ENCODE results near the gene APOBEC3G.

APOBEC3G gene

DNA sequence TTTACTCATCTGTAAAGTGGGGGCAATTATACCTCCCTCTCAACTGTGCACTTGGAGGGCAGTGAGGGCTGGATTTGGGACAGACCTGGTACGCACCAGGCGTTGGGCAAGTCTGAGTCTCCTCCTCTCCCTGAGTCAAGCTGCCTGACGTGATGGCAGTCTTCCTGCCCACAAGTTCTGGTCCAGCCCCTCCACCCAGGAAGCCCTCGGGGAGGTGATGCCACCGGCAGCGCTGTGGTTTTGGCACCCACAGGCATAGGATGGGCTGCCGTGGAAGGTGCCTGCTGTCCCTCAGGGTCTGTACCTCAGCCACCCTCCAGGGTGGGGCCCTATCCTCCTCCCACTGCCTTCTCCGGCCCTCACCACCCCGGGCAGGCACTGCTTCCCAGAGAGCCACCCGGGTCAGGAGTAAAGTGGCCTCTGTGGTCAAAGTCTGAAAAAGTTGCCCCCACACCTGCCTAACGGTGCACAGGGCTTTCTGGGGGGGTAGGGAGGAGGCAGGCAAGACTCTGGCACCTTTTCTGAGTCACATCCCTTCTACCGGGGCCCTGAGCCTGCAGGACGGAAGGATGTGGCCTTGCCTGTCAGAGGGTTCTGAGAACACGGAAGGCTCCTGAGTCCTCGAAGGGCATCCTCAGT, 13.5 kb downstream of the APOBEC3G start:
- peak in 2 of 3 donors; percentile 68 to 80 for DNase-seq (ENCODE audit: low read depth in 3 of 3)

DNA sequence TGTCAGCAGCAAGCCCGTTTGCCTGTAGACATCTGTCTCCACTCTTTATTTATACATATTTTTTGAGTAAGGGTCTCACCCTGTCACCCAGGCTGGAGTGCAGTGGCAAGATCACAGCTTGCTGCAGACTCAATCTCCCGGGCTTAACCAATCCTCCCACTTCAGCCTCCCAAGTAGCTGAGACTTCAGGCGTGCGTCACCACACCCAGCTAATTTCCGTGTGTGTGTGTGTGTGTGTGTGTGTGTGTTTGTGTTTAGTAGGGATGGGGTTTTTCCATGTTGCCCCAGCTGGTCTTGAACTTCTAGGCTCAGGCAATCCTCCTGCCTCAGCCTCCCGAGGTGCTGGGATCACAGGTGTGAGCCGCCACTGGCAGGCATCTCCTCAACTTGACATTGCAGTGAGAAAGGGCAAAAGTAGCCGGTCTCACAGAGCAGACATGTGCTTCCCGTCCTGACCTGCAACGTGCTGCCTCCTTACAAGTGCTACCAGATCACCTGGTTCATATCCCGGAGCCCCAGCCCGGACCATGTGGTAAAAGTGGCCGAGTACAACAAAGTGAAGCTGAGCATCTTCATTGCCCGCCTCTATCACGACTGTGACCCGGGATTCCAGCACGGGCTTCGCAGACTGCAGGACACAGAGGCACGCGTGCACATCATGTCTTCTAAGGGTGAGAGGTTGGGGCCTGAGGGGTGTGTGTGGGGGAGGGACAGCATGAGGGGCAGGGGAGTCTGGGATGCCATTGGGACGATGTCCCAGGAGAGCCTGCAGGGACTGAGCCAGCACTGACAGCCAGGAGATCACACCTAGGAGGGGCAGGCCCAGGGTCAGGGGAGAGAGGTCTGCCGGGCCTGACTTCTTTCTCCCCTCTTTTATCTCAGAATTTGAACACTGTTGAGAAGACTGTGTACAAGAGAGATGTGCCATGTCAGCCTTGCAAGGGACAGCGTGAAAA, 14.3 kb downstream of the APOBEC3G start:
- no peak for DNase-seq (ENCODE audit: low read depth in 3 of 3)

DNA sequence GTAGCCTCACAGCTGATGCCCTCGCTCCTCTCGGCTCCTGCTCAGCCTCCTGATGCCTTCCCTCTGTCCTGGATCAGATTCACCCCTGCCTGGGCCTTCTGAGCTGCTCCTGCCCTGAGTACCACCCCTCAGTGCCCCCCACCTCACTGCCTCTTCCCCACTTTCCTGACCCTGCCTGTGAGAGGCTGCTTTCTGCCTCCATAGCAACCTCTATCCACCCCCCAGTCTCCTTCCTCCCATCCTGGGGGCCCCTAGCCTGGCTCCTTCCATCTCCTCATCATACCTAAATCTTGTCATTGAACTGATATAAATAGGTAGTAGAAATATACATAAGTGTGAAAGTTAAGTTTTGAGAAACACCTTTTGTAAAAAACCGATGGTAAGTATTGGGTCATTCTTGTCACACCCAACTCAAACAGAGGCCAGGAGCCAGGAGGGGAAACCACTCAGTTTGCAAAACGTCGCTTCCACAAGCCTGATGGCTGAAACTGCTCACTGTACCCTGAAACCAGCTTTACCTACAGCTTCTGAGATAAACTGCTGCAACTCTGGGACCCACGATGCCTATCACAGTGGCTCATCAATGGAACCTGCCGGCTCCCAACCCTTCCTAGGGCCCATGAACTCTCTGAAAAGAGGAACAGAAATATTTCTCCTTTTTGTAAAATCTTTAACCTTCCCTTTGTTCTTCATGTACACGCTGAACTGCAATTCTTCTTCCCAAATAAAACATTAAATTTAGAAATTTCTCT, 15.2 kb downstream of the APOBEC3G start:
- no peak for DNase-seq (ENCODE audit: low read depth in 3 of 3)

DNA sequence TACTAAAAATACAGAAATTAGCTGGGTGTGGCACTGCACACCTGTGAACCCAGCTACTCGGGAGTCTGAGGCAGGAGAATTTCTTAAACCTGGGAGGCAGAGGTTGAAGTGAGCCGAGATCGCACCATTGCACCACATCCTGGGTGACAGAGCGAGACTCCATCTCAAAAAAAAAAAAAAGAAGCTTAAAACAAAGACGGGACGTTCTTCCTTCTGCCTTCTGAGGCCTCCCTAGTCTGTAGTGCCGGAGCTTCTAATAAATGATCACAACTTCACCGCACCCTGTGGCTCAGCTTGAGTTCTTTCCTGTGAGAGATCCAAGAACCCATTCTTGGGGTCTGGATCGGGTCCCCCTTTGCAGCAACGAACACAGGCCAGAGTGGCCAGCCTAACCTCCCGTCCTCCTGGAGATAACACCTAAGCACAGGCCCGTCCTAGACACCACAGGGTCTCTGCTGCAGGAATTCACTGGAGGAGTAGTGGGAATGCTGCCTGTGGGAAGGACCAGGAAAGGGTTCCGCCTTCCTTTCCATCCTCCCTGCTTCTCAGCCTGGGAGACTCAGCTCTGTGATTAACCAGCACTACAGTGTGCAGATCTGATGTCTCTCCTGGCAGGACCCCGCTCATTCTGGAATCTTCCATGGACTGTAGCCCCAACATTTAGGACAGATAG, 17.8 kb downstream of the APOBEC3G start:
- DNase-seq (ENCODE audit: low read depth in 3 of 3) = no peak

DNA sequence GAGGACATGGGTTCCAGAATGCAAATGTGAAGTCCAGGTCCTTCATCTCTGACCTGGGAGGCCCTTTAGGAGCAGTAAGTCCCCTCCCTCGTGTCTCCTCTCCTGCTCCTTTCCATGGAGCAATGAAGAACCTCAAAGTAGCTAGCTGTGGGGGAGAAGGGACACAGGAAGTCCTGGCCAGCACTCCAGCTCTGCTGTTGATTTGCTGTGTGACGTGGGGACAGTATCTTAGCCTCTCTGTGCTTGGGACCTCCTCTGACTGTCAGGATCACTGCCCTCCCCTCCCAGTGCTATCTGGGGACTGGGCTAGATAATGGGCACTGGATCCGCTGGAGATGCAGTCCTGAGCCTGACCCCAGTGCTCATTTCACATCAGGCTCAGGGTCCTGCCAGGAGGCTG, 18.9 kb downstream of the APOBEC3G start:
- DNase-seq (ENCODE audit: low read depth in 3 of 3) = no peak

DNA sequence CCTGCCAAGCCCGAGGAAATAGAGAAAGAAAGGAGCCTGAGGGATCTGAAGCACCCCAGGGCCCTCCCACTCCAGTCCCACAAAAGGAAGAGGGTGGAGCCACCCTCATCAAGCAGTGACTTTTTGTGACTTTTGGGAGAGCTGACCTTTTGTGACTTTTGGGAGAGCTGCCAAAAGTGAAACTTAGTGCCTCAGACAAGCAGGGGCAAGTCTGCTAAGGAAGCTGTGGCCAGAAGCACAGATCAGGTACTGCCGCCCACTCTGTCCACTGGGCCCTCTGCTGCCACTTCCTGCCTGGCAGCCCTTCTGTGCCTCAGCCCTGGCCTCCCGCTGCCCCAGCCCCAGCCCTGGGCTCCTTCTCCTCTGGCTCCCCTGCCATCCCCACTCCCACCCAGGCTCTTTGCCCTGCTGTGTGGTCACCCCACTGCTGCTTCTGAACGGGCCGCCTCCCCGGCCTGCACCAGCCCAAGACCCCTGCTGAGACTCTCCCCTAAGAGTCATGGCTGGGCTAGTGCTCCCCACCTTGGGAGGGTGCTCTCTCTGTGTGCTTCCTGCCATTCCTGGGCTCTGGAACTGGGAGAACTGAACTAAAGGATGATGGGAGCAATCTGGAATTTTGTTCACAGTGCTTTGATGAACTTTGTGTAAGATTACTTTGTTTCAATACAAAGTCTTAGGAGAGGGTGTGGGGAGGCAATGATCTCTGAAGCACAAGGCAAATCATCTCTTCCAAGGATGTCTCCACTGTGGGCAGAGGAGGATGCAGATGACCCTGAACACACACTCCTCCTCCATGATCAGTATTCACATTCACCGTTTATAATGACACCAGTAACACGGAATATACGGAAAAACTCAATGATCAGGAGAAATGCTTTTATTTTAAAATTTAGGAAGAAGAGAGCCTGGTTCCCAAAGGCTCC, 20.3 kb downstream of the APOBEC3G start, which contains the start of gene APOBEC3H:
Gene APOBEC3H (plus strand): TSS at position 147 of the 923 bp plus-strand sequence. CDS start 3,035 bp downstream, outside the sequence.
- no peak for DNase-seq (ENCODE audit: low read depth in 3 of 3)

DNA sequence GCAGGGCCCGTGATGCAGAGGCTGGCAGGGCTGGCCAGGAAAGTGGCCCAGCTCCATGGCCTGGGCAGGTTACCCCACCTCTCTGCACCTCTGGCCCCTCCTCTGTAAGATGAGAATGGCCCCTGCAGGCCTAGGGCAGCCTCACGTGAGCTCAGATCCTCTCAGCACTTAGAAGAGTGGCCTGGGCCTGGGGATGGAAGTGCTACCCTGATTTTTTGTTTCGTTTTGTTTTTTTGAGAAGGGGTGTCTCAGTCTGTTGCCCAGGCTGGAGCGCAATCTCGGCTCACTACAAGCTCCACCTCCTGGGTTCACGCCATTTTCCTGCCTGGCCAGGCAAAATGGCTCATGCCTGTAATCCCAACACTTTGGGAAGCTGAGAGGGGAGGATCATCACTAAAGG, 21.0 kb downstream of the APOBEC3G start:
- no peak for DNase-seq (ENCODE audit: low read depth in 3 of 3)

DNA sequence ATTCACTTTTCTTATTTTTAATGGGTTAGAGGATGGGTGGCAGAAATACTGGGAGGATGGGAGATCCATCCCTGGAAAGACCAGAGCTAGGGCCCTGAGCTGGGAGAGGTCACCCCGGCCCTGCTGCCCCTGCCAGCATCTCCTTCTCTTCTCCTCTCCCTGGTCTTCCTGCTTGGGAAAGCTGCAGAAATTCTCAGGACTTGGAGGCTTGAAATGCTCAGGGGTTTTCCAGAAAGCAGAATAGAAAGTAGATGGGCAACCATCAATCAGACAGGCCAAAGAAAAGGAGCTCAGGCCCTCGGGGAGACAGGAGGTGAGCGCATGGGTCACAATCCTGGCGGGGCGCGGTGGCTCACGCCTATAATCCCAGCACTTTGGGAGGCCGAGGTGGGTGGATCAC, 21.5 kb downstream of the APOBEC3G start:
- DNase-seq (ENCODE audit: low read depth in 3 of 3) = no peak

DNA sequence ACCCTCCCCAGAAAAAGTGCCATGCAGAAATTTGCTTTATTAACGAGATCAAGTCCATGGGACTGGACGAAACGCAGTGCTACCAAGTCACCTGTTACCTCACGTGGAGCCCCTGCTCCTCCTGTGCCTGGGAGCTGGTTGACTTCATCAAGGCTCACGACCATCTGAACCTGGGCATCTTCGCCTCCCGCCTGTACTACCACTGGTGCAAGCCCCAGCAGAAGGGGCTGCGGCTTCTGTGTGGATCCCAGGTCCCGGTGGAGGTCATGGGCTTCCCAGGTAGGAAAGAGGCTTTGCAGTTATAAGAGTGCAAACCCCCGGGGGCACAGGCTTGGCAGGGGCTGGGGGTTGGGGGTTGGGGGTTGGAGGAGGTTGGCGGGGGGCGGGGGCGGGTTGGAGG, 24.2 kb downstream of the APOBEC3G start:
- no peak for DNase-seq (ENCODE audit: low read depth in 3 of 3)

DNA sequence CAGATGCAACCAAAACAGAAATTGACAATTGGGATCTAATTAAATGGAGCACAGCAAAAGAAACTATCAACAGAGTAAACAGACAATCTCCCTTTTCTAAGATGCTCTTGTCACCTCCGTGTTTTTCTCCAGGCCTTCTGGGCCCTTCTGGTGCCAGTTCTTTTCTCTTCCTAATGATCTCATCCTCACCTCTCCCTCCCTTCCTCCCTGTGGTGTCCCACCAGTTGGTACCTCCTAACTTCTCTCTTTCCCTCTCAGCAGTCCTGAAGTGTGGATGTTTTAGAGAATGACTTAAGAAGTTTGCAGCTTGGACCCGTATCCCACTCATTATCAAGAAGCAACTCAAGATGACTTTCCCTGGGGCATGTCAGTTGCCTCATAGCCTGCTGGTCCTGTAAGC, 26.4 kb downstream of the APOBEC3G start:
- DNase-seq (ENCODE audit: low read depth in 3 of 3) = no peak

DNA sequence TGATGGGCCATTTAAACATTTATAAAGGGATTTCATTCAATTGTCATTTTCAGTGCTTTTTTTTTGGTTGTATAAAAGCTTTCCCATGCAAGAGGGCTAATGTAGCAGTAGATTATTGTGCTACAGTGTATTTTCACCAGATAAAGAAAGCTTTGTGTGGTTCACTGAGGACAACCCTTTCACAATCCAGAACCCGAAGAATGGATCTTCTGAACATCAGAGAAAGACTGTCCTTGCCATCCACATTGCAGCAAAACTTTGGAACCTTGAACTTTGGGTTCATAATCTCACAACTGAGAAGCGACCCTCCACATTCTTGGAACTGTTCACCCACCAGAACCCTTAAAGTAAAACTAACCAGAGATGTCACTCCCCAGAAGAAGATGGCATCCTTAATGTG, 29.3 kb downstream of the APOBEC3G start:
- no peak for DNase-seq (ENCODE audit: low read depth in 3 of 3)

DNA sequence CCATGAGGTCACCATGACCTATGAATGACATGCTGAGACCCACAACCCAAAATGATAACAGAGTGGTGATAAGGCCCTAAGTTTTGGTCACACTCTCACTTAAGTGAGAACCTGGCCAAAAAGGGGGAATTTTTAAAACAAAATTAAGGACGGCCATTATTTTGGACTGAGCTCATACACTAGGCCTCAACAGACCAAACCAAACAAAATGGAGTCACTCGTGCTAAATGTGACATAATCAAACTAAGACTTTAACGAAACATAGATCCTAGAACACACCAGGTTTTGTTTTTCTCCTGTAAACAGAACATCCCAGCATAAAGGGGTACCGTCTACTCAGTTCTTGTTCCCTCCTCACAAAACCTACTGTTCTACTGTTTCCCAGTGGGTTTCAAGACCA, 31.4 kb downstream of the APOBEC3G start:
- DNase-seq (ENCODE audit: low read depth in 3 of 3) = no peak

DNA sequence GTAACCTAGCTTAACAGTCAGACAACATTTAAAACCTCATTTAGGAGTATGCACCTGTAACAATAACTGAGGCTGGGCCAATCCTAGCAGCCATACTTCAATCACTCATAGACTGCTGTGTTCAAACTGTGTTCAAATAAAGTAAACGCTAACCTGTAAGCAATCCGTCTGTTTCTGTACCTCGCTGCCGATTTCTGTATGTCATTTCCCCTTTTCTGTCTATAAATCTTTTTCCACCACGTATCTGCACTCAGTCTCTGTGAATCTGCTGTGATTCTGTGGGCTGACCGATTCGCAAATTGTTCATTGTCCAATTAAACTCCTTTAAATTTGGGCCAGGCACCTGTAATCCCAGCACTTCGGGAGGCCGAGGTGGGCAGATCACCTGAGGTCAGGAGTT, 32.3 kb downstream of the APOBEC3G start:
- DNase-seq (ENCODE audit: low read depth in 3 of 3) = no peak

DNA sequence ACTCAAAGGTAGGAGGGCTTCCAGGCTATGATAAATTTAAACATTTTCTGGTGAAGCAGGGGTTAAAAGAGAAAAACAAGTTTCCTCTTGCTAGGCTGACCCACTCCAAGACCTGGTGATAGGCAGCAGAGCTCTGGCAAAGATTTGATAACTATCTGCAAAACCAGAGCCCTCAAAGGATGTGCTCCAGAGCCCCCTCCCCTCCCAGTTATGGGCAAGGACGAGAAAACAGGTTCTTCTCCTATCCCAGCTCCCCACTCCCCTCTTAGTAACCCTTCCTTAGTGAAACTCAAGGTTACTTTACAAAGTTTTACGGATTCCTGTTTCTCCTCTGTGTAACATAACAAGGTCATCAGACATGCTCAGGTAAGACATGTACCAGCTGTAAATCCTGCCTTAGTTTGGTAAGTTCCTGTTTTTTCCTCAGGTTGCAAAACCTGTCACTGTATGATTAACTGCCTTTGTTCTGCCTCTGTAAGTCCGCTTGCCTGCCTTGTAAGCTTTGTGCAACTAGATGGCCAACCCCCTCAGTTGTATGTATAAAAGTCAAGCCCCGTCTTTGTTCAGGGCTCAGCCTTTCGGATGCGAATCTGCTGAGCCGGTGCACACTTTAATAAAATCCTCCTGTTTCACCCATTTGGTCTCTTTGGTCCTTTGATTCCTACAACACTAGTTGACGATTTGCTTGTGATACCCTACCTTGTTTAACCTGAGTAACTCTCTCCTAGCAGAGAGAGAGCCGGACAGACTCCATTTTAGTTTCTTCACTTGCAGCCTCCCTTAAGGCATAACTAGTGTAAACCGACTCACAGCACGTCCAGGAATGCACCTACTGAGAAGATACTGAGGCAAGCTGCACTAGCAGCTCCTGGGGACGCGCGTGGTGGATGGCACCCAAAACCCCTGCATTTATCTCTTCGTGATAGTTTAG, 33.8 kb downstream of the APOBEC3G start:
- DNase-seq (ENCODE audit: low read depth in 3 of 3) = no peak

DNA sequence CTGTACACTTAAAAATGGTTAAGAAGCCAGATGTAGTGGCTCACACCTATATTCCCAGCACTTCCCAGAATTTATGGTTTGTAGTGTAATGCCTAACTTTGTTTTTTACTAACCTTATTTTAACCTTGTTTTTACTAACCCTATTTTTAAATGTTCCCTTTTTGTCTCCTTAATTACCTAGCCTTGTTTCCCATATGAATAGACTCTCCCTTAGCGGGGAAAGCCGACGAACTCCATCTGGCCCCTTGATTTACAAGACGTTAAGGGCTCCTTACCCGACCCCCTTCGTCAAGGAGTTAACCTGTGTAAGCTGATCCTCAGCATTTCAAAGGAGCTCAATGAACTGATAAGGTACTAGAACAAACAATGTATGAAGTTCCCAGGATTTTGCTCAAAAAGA, 37.0 kb downstream of the APOBEC3G start:
- DNase-seq (ENCODE audit: low read depth in 3 of 3) = no peak

DNA sequence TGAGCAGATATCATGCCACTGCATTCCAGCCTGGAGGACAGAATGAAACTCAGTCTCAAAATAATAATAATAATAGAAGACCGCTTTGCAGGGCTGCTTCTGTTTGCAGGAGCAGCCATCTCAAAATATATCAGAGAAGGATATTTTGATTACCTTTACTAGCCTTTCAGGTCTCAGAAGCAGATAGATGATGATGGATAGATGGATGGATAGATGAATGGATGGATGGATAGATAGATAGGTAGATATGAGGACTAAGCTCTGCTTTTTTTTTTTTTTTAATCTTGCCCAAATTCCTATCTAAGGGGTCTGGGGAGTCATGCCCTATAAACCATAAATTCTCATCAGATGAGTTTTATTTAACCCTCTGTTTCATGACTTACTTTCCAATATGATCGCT, 38.5 kb downstream of the APOBEC3G start:
- DNase-seq (ENCODE audit: low read depth in 3 of 3) = no peak

DNA sequence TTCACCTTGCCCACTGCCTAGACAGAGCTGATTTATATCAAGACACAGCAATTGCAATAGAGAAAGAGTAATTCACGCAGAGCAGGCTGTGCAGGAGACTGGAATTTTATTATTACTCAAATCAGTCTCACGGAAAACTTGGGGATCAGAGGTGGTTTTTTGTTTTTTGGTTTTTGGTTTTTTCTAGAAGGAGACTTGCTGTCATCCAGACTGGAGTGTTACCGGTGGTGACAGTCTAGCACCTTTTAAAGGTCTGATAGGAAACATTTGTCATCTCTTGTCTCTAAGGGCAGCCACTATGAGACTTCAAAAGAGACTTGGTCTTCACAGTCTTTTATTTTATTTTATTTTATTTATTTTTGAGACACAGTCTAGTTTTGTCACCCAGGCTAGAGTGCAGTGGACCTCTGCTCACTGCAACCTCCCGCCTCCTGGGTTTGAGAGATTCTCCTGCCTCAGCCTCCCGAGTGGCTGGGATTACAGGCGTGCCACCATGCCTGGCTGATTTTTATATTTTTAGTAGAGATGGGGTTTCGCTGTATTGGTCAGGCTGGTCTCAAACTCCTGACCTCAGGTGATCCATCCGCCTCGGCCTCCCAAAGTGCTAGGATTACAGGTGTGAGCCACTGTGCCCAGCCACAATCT, 39.0 kb downstream of the APOBEC3G start:
- DNase-seq (ENCODE audit: low read depth in 3 of 3) = no peak

DNA sequence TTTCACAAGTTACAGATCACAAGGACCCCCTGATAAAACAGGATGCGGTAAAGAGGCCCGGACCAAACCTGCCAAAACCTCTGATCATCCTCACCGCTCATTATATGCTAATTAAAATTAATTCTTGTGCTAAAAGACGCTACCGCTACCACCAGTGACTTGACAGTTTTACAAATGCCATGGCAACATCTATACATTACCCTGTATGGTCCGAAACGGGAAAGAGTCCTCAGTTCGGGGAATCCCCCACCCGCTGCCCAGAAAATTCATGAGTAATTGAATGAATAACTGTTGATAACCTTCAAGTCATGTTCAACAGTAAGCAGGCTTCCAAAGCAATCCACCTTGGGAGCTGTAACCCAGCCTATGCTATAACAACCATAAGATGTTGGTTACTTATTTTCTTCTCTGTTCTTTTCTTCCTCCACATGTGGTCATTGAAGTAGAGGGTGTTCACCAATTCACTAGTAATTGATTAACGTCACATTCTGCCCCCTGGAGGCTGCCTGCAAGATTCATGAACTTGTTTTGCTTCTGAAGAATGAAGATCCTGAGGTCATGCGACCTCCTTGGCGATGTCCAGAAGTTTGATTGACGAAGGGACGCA, 40.6 kb downstream of the APOBEC3G start:
- peak; percentile 58 to 63 (median 60) for DNase-seq (ENCODE audit: low read depth in 3 of 3)

DNA sequence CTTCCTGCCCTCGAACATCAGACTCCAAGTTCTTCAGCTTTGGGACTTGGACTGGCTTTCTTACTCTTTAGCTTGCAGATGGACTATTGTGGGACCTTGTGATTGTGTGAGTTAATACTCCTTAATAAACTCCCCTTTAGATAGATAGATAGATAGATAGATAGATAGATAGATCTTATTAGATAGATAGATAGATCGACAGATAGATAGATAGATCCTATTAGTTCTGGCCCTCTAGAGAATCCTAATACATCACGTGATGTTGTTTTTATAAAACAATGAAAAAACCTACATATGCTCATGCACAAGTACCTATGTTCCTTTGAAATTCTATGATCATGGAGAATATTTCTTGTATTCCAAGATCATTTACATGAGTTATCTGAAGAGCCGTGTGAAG, 43.9 kb downstream of the APOBEC3G start:
- DNase-seq (ENCODE audit: low read depth in 3 of 3) = no peak

Data from stimulated activated CD4-positive, alpha-beta T cell treated with anti-CD3 and anti-CD28 coated beads, TNF-alpha, amount 100 ng/mL, for 48 hours (primary cell).